Stimulated activated naive CD4-positive, alpha-beta T cell (primary cell): Measurements from ENCODE around the gene ERAS.
A peak's percentile ranks its signal among the peaks of the same experiment; 100 is the strongest.
"Not testable (repeated sequence)": the region's sequence is repeated elsewhere in the genome, so short reads cannot be mapped to it uniquely, and the experiment has no call there.

Experiments
- DNase-seq, 6 experiments: peaks; one replicate each; lab custom pipeline; 2025; lab: John Stamatoyannopoulos, UW

ERAS gene

GRCh38 chrX:48794911-48795515, 31.3 kb upstream of the ERAS start:
- DNase-seq = no peak

- DNase-seq = no peak
These were observed 28.0 kb upstream of the ERAS start for GRCh38 chrX:48798318-48798717.

- no peak for DNase-seq
These were observed 25.6 kb upstream of the ERAS start for GRCh38 chrX:48800574-48801279.

- DNase-seq = peak; percentile 89 to 96 (median 95)
These were observed 24.8 kb upstream of the ERAS start, which contains the start of gene HDAC6 for GRCh38 chrX:48801280-48802088. HDAC6 (plus strand) TSS chrX:48802067; CDS start chrX:48802693, 626 bp downstream.

GRCh38 chrX:48802089-48802904, 24.0 kb upstream of the ERAS start:
- peak in 2 of 6 experiments; percentile 18 to 58 for DNase-seq

- no peak for DNase-seq
These were observed 23.5 kb upstream of the ERAS start for GRCh38 chrX:48802905-48803200.

- no peak for DNase-seq
These were observed 20.2 kb upstream of the ERAS start for GRCh38 chrX:48806081-48806480.

- DNase-seq = no peak
These were observed 12.7 kb upstream of the ERAS start for GRCh38 chrX:48813644-48814043.

GRCh38 chrX:48814722-48815121, 11.6 kb upstream of the ERAS start:
- no peak for DNase-seq

- no peak for DNase-seq
These were observed 11.0 kb upstream of the ERAS start for GRCh38 chrX:48815266-48815665.

- DNase-seq = no peak
These were observed 10.1 kb upstream of the ERAS start for GRCh38 chrX:48816014-48816810.

- no peak for DNase-seq
These were observed 8.2 kb upstream of the ERAS start for GRCh38 chrX:48818098-48818497.

- DNase-seq = no peak
These were observed 7.4 kb upstream of the ERAS start for GRCh38 chrX:48818866-48819265.

GRCh38 chrX:48819394-48819793, 6.9 kb upstream of the ERAS start:
- DNase-seq = not testable (repeated sequence)

GRCh38 chrX:48823053-48823452, 3.3 kb upstream of the ERAS start:
- no peak for DNase-seq

GRCh38 chrX:48824066-48824465, 2.2 kb upstream of the ERAS start:
- no peak for DNase-seq

GRCh38 chrX:48826876-48827653, 752 bp downstream of the ERAS start:
- no peak for DNase-seq

- DNase-seq = no peak
These were observed 1.3 kb downstream of the ERAS start for GRCh38 chrX:48827654-48827968.

GRCh38 chrX:48829016-48829735, 2.9 kb downstream of the ERAS start:
- no peak for DNase-seq
